T47D (cell line): ENCODE data around the gene PFN1.
A peak's percentile ranks its signal among the peaks of the same experiment; 100 is the strongest.

Experiments
- DNase-seq, 2 experiments: peaks; one replicate each; pipeline versions ENCODE4 v3.0.0 to v3.0.0-alpha.2; 2011 to 2012; ENCODE audit warnings: low read depth in 1 of 2, low spot score in 1 of 2
- JUND ChIP-seq: IDR thresholded peaks from 2 replicates; pipeline ENCODE4 v1.6.1; 2012; ENCODE audit warnings: low read depth
- in situ Hi-C: cut with HindIII; loops from 2 replicates; pipeline ENCODE4 v1.10.0; 2016; ENCODE audit warnings: low sequenced_read_pairs, low pct_unique_long_range_greater_than_20kb

Gene PFN1

DNA sequence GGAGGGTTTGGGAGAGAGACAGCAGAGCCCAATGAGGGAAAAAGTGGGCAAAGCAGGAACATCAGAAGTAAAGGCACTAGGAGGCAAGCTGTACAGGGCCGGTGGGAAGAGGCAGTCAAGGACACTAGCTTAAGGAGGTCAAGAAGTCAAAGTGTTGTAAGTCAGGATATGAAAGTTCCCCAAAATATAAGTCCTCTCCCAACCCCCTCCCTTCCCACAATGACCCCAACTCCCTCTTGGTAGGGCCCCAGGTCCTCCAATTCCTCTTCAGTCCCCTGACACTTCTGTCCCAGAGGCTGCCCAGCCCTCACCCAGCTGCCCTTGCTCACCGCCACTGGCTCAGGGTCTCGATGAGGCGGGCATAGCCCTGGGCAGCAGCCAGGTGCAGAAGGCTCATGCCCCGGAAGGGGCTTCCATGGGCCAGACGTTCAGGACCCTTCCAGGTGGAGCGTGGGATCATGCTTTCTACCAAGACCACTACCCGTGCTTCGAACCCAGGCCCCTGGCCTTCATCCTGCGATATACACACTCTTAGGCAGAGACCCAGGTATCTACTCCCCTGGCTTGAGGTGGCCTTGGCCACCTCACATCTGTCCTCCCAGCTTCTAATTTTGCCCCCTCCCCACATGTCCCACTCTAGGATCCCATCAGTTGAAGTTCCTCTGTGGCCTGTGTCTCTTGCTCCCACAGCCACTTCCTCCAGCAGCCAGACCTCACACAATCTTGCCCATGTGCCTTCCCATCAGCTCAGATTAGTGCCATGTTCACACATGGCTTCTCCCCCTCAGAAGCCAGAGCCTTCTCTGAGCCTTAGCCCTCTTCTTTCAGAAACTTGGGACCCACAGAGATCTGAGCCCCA lies 25.2 kb upstream of the PFN1 start:
- no peak for TF ChIP-seq JUND
- DNase-seq, result no peak
- in situ Hi-C loops, result no loop called here

GRCh38 chr17:4972752-4973151 lies 24.4 kb upstream of the PFN1 start:
- DNase-seq, result no peak
- in situ Hi-C loops, result no loop called here

DNA sequence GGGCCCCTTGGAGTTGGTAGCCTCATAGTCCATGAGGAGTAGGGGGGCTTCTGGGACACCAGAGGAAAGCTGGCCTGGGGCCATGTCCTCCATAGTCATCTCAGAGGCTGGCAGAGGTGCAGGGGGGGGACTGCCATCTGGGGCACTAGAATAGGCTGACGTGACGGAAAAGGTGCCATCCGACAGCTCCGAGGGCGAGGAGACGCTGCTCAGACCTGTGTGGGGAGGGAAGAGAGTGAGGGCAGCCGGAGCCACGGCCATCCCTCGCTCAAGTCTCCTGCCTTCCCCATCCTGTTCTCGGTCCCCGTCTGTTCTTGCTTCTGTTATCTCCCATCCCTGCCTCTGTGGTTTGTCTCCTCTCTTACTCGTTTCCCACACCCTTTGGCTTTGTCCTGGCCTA lies 24.0 kb upstream of the PFN1 start:
- no peak for DNase-seq
- in situ Hi-C loops, result no loop called here
- TF ChIP-seq JUND, result no peak

More at GRCh38 chr17:4972752-4973151, 24.4 kb upstream of the PFN1 start:
- TF ChIP-seq JUND, result no peak

DNA sequence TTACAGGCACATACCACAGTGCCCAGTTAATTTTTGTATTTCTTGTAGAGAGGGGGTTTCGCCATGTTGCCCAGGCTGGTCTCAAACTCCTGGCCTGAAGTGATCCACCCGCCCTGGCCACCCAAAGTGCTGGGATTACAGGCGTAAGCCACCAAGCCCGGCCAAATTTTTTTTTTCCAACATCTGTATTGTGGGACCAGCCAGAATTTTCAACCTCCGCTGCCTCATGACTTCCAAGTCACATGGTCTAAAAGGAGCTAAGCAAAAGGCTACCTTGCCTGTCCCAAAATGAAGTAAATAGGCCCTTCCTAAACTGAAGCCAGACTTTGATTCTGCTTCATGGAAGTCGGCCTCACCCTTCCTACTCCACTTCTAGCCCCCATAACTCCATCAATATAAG lies 23.5 kb upstream of the PFN1 start:
- TF ChIP-seq JUND, result no peak
- in situ Hi-C loops, result no loop called here
- no peak for DNase-seq

GRCh38 chr17:4970273-4970672 lies 21.9 kb upstream of the PFN1 start:
- no peak for DNase-seq
- in situ Hi-C loops, result no loop called here
- TF ChIP-seq JUND, result no peak

DNA sequence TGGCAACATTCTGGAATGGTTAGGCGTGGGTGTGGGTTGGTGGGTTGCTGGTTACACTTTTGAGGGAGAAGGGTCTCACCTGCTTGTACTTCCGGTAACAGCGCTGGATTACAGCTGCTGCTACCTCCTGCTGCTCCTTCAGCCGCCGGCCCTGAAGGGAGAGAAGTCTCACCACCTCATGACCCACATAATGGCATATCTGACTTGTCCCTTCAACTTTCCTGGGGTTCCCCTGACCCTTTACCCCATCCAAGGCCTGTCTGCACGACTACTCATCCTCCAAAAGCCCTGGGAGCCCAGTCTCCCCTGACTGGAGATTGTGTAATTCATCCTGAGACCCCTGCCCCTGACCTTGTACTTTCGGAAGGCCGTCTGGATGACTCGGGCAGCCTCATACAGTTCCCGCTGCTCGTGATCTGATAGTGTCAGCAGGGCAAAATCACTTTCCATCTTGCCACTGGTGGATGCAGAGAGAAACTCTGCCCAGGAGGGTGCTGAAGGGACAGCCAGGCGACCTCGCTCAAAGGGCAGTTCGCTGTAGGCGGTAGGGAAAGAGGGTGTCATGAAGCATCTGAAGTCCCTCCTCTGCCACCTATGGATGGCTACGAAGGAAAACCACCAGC lies 21.3 kb upstream of the PFN1 start:
- in situ Hi-C loops, result no loop called here
- TF ChIP-seq JUND, result no peak
- no peak for DNase-seq

DNA sequence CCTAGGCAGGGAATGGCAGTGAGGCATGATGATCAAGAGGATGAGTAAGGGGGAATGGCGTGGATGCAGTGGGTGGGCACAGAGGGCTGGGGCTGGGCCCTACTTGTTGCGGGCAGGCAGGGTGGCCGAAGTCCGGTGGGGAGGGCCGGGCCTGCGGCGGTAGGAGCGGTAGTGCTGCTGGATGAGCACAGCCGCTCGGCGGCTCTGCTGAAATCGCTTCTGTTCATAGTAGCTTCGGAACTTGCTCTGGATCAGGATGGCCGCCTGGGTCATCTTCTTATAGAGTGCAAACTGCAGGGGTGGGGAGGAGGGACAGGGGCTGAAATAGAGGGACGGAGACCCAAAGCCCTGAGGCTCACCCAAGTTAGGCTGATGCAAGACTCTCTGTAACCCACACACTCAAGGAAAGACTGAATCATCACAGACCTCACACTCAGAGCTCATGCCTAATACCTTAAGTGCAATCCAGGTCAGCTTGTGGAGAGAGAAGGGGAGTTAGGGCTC lies 20.8 kb upstream of the PFN1 start:
- no peak for DNase-seq
- in situ Hi-C loops, result no loop called here
- TF ChIP-seq JUND, result no peak

GRCh38 chr17:4968486-4969046 lies 20.2 kb upstream of the PFN1 start:
- no peak for TF ChIP-seq JUND
- no peak for DNase-seq
- in situ Hi-C loops, result no loop called here

DNA sequence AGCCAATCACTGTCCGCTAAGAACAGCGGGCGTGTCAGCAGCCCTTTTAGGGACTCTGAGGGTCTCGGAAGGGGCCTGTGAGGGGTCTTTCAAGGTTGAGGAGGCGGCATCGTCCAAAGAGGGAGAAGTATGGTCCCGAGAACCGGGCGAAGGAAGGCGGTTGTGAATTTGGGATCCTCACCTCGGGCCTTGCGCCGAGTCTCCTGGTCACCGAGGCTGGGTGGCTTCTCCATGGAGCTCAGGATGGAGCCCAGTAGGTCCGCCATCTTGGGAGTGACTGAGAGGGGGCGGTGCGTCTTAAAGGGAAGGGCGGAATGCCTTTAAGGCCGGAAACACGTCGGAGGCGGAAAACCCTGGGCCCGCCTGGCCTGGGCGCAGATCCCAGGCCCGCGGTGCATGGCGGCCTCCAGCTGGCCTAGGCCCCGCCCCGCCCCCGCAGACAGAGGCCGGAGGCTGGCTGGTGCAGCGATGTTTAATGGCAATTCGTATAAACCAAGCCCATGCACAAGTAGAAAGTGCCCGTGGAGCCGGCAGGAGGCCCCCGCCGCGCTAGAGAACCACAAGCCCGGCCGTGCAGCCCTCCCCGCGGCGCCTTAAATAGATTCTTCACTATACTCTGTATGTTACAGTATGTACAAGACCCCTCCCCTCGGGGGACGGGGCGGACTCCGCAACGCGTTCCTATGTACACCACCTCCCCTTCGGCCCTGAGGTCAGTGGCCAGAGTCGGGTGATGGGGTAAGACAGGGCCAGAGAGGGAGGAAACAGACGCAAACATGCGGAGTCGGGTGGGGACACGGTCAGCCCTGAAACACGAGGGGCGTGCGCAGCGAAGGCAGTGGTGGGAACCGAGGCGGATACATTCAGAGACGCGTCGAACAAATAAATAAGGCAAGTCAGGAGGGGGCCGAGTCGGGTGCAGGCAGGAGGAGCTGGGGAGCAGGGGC lies 19.5 kb upstream of the PFN1 start, which contains the start of gene SPAG7:
TSS of gene SPAG7 (minus strand) at position 279 of the 947 bp plus-strand sequence. CDS start at position 266, 13 bp downstream.
- peak; percentile 74 to 95 for DNase-seq
- in situ Hi-C loops, result no loop called here
- TF ChIP-seq JUND, result no peak

GRCh38 chr17:4966844-4967538 lies 18.7 kb upstream of the PFN1 start:
- in situ Hi-C loops, result no loop called here
- no peak for TF ChIP-seq JUND
- DNase-seq, result peak; percentile 97 to 99

DNA sequence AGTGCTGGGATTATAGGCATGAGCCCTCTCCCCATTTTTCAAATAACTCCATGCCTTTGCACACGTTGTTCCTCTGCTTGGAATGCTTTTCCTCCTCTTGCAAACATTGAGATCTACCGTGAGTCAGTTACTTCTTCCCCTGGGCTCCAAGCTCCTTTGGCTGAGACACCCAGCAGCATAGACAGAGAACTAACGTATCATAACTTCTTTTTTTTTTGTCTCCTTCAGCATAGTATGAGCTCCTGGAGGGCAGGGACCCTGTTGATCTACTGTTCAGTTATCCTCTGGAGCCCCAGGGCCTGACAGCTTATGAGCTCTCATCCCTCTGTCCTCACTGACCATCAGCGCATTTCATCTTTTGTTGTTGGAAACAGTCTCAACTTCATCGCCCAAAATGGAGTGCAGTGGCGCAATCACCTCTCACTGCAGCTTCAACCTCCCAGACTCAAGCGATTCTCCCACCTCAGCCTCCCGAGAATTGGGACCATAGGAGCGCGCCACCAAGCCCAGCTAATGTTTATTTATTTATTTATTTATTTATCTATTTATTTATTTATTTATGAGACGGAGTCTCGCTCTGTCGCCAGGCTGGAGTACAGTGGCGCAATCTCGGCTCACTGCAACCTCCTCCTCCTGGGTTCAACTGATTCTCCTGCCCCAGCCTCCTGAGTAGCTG lies 17.1 kb upstream of the PFN1 start:
- TF ChIP-seq JUND, result no peak
- in situ Hi-C loops, result no loop called here
- no peak for DNase-seq
